Gastrocnemius medialis (tissue), 4 donors: ENCODE data around the gene CHIC2. TPM values are rescaled to one million over a fixed set of nuclear protein-coding genes. Genes with fewer than 3 reads are reported as not detected.
"Not testable (repeated sequence)": the region's sequence is repeated elsewhere in the genome, so short reads cannot be mapped to it uniquely, and the experiment has no call there.

Source experiments
- ATAC-seq, 2 donors: fragments of 150-250 bp; one replicate each; pipeline ENCODE4 v1.9.1; 2016
- DNase-seq, 2 donors: peaks; one replicate each; pipeline ENCODE4 v3.0.0-alpha.2; 2019
- H3K27ac ChIP-seq, 4 donors: fragments of 200-600 bp; sonication (generic); 1 replicate in 1 of 4; 2 replicates in 3 of 4; pipeline ENCODE4 v1.5.1; 2016 to 2018; ENCODE audit warnings: mild to moderate bottlenecking in 2 of 4, moderate library complexity in 1 of 4
- H3K27me3 ChIP-seq, 3 donors: fragments of 200-600 bp; sonication (generic) in 2 of 3; 1 replicate in 1 of 3; 2 replicates in 2 of 3; pipeline versions ENCODE4 v1.5.1 to v1.6.0; 2016 to 2019; ENCODE audit warnings: mild to moderate bottlenecking in 1 of 3, moderate library complexity in 1 of 3
- H3K36me3 ChIP-seq, 2 donors: fragments of 200-600 bp; sonication (generic) in 1 of 2; one replicate each; pipeline ENCODE4 v1.5.1; 2017 to 2018
- H3K4me1 ChIP-seq, 2 donors: fragments of 200-600 bp; sonication (generic) in 1 of 2; one replicate each; pipeline ENCODE4 v1.5.1; 2016 to 2017; ENCODE audit warnings: mild to moderate bottlenecking in 2 of 2
- H3K4me3 ChIP-seq, 4 donors: fragments of 200-600 bp; sonication (generic) in 3 of 4; 1 replicate in 1 of 4; 2 replicates in 3 of 4; pipeline ENCODE4 v1.5.1; 2016 to 2019; ENCODE audit warnings: mild to moderate bottlenecking in 2 of 4
- H3K9me3 ChIP-seq, 3 donors: fragments of 200-600 bp; sonication (generic) in 2 of 3; 1 replicate in 1 of 3; 2 replicates in 2 of 3; pipeline ENCODE4 v1.5.1; 2016 to 2019
- POLR2A ChIP-seq, 2 donors: fragments of 450-650 bp; IDR thresholded peaks; one replicate each; pipeline ENCODE4 v1.6.1; 2017; ENCODE audit warnings: antibody characterized with exemption in 2 of 2, mild to moderate bottlenecking in 2 of 2, moderate library complexity in 2 of 2
- in situ Hi-C, 4 donors: fragments of 200-750 bp; cut with MboI; loops; one replicate each; pipeline versions ENCODE4 v1.15.0 to v1.8.0; 2017; ENCODE audit warnings: low sequenced_read_pairs in 4 of 4
- intact Hi-C: fragments of 100-400 bp; cut with DNase I; formaldehyde crosslinking; loops from one replicate; pipeline ENCODE4 v1.15.1; 2023; ENCODE audit warnings: low total_unique reads
- total RNA-seq, 4 donors: library from RNA; depleted of rRNA; stranded (reverse); fragments of >200 nt; gene quantifications; one replicate each; pipeline versions ENCODE4 v1.1.0 to v1.2.3, GENCODE V29; 2016
- TF ChIP-seq, protein P1 (sequence below), 5 experiments: fragments of 450-650 bp in 3 of 5; fragments of 200-600 bp in 2 of 5; sonication (generic) in 2 of 5; IDR thresholded peaks in 4 of 5; conservative IDR thresholded peaks in 1 of 5; 1 replicate in 4 of 5; 2 replicates in 1 of 5; pipeline ENCODE4 v1.5.1; 2016 to 2019; ENCODE audit warnings: antibody characterized with exemption in 5 of 5, mild to moderate bottlenecking in 3 of 5, moderate library complexity in 3 of 5

CHIC2 gene
- total RNA-seq, 4 donors from 2014 or later: 11.9 to 18.6 (median 15.5) TPM

- Histone ChIP-seq H3K27ac (no peak overlapping the region), H3K4me3 (no peak overlapping the region), H3K27me3 (no peaks in the 10 kb centered on the region), H3K9me3 (no peaks in the 10 kb centered on the region), H3K4me1 (no peaks in the 10 kb centered on the region), H3K36me3 (no peaks in the 10 kb centered on the region)
- ATAC-seq: no peak
- intact Hi-C loops: no loop called here
- TF ChIP-seq POLR2A (IDR thresholded peaks at IDR 0.05): no peak
- TF ChIP-seq, protein P1, sequence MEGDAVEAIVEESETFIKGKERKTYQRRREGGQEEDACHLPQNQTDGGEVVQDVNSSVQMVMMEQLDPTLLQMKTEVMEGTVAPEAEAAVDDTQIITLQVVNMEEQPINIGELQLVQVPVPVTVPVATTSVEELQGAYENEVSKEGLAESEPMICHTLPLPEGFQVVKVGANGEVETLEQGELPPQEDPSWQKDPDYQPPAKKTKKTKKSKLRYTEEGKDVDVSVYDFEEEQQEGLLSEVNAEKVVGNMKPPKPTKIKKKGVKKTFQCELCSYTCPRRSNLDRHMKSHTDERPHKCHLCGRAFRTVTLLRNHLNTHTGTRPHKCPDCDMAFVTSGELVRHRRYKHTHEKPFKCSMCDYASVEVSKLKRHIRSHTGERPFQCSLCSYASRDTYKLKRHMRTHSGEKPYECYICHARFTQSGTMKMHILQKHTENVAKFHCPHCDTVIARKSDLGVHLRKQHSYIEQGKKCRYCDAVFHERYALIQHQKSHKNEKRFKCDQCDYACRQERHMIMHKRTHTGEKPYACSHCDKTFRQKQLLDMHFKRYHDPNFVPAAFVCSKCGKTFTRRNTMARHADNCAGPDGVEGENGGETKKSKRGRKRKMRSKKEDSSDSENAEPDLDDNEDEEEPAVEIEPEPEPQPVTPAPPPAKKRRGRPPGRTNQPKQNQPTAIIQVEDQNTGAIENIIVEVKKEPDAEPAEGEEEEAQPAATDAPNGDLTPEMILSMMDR (IDR thresholded peaks at IDR 0.05 in 4 of 5, conservative IDR thresholded peaks at IDR 0.05 in 1 of 5): no peak
- no peak for DNase-seq
- in situ Hi-C loops: no loop called here
Measured at GRCh38 chr4:54038056-54038455, 26.3 kb downstream of the CHIC2 start.

GRCh38 chr4:54036184-54036583 lies 28.2 kb downstream of the CHIC2 start:
- TF ChIP-seq POLR2A (IDR thresholded peaks at IDR 0.05): no peak
- TF ChIP-seq, protein P1 (IDR thresholded peaks at IDR 0.05 in 4 of 5, conservative IDR thresholded peaks at IDR 0.05 in 1 of 5): no peak

GRCh38 chr4:54032558-54033135 lies 31.8 kb downstream of the CHIC2 start:
- in situ Hi-C loops (no loop called here), intact Hi-C loops (no loop called here)
- ATAC-seq (no peak), DNase-seq (no peak)
- H3K4me1 ChIP-seq: no peaks in the 10 kb centered on the region
- no peak overlapping the region for H3K4me3 ChIP-seq
- H3K36me3 ChIP-seq: no peaks in the 10 kb centered on the region
- TF ChIP-seq, protein P1 (IDR thresholded peaks at IDR 0.05 in 4 of 5, conservative IDR thresholded peaks at IDR 0.05 in 1 of 5): no peak
- H3K9me3 ChIP-seq: no peaks in the 10 kb centered on the region
- no peaks in the 10 kb centered on the region for H3K27me3 ChIP-seq
- no peak overlapping the region for H3K27ac ChIP-seq

More at GRCh38 chr4:54036184-54036583, 28.2 kb downstream of the CHIC2 start:
- H3K27ac ChIP-seq: no peak overlapping the region
- H3K4me3 ChIP-seq: no peak overlapping the region
- H3K9me3 ChIP-seq: no peaks in the 10 kb centered on the region
- no peaks in the 10 kb centered on the region for H3K36me3 ChIP-seq
- no peaks in the 10 kb centered on the region for H3K27me3 ChIP-seq
- intact Hi-C loops (no loop called here), in situ Hi-C loops (no loop called here)
- no peak for ATAC-seq
- DNase-seq: no peak
- no peaks in the 10 kb centered on the region for H3K4me1 ChIP-seq

DNA sequence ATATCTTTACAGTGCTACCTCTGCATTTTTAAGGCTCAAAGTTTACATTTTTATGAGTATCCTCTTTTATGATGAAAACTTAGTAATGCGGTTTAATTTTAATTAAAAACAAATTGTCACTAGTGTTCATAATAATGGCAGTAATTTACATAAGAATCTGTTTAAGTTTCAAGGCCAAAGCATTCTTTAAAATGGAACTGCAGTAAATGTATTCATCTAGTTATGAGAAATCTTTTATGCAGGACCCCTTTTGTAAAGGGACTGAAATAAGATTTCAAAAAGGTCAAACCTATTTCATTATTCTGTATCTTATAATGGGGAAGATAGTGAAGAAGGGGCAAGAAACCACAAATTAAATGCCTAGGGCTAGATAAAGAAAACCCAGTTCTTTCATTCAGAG lies 37.1 kb downstream of the CHIC2 start:
- intact Hi-C loops: no loop called here
- Histone ChIP-seq H3K4me3 (no peak overlapping the region), H3K27ac (no peak overlapping the region), H3K4me1 (peaks cover 0 to 5% of the 10 kb centered on the region in 2 donors), H3K36me3 (no peaks in the 10 kb centered on the region), H3K27me3 (no peaks in the 10 kb centered on the region), H3K9me3 (no peaks in the 10 kb centered on the region)
- no peak for TF ChIP-seq POLR2A (IDR thresholded peaks at IDR 0.05)
- TF ChIP-seq, protein P1 (IDR thresholded peaks at IDR 0.05 in 4 of 5, conservative IDR thresholded peaks at IDR 0.05 in 1 of 5): no peak
- in situ Hi-C loops: no loop called here
- ATAC-seq (no peak), DNase-seq (no peak)

- Histone ChIP-seq H3K4me1 (peaks cover 0 to 5% of the 10 kb centered on the region in 2 donors), H3K4me3 (no peak overlapping the region), H3K27me3 (no peaks in the 10 kb centered on the region), H3K27ac (no peak overlapping the region), H3K36me3 (no peaks in the 10 kb centered on the region), H3K9me3 (no peaks in the 10 kb centered on the region)
- DNase-seq: no peak
- intact Hi-C loops (no loop called here), in situ Hi-C loops (no loop called here)
- no peak for ATAC-seq
- TF ChIP-seq, protein P1 (IDR thresholded peaks at IDR 0.05 in 4 of 5, conservative IDR thresholded peaks at IDR 0.05 in 1 of 5): no peak
- TF ChIP-seq POLR2A (IDR thresholded peaks at IDR 0.05): no peak
Measured at GRCh38 chr4:54025582-54025981, 38.8 kb downstream of the CHIC2 start.

DNA sequence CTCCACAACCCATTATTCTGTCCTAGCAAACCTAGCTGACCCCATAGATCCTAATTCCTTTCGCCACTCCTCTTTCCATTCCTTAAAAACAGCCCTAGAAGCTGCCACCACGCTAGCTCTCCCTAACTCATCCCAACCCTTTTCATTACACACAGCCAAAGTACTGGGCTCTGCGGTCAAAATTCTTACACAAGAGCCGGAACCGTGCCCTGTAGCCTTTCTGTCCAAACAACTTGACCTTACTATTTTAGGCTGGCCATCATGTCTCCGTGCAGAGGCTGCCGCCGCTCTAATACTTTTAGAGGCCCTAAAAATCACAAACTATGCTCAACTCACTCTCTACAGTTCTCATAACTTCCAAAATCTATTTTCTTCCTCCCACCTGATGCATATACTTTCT lies 41.4 kb downstream of the CHIC2 start:
- in situ Hi-C loops, H3K4me1 ChIP-seq, H3K27ac ChIP-seq, H3K27me3 ChIP-seq, H3K36me3 ChIP-seq, H3K4me3 ChIP-seq, ATAC-seq, H3K9me3 ChIP-seq: not testable (repeated sequence)
- intact Hi-C loops: loop anchor here (5.0 kb wide), 1 partner anchor 39 kb away; the partner anchor contains the start of gene CHIC2
- peak; percentile 4 to 50 for DNase-seq
